BJ (cell line): ENCODE measurements around the gene NCS1. TPM values are rescaled to one million over a fixed set of nuclear protein-coding genes. Genes with fewer than 3 reads are reported as not detected.

Experiments
- CTCF ChIA-PET: fragments of 350-600 bp; formaldehyde crosslinking; extraction: SDS; loops from one replicate; lab custom pipeline; 2021; ENCODE audit warnings: antibody characterized with exemption, inconsistent platforms; lab: Yijun Ruan, JAX
- POLR2A ChIA-PET: fragments of 300-600 bp; sonication (Branson Sonifier 250); formaldehyde crosslinking; extraction: SDS; loops from one replicate; lab custom pipeline; 2021; ENCODE audit warnings: antibody characterized with exemption; lab: Charles Lee
- DNase-seq: peaks from one replicate; pipeline ENCODE4 v3.0.0-alpha.2; 2011; ENCODE audit warnings: low read depth
- H3K27me3 ChIP-seq: 2 replicates; pipeline ENCODE4 v1.6.0; 2011; ENCODE audit warnings: low read length; ENCODE audit not compliant: control insufficient read depth, insufficient read depth
- H3K36me3 ChIP-seq: 2 replicates; pipeline ENCODE4 v1.5.1; 2011; ENCODE audit warnings: low read length; ENCODE audit not compliant: control insufficient read depth, insufficient read depth
- H3K4me3 ChIP-seq: 2 replicates; pipeline ENCODE4 v1.5.1; 2011; ENCODE audit warnings: low read depth, mild to moderate bottlenecking, control low read depth, low read length
- polyA plus RNA-seq: library from polyadenylated mRNA; depleted of rRNA; stranded (reverse); fragments of >200 nt; gene quantifications from 2 replicates; pipeline ENCODE4 v1.2.3, GENCODE V29; 2011
- TF ChIP-seq, protein P1 (sequence below): IDR thresholded peaks from 2 replicates; pipeline ENCODE4 v1.5.1; 2011; ENCODE audit warnings: low read depth, mild to moderate bottlenecking, control low read depth, inconsistent platforms, low read length, moderate library complexity; ENCODE audit not compliant: insufficient read depth

NCS1 gene
- polyA plus RNA-seq, 1 experiment = 67.7 TPM

DNA sequence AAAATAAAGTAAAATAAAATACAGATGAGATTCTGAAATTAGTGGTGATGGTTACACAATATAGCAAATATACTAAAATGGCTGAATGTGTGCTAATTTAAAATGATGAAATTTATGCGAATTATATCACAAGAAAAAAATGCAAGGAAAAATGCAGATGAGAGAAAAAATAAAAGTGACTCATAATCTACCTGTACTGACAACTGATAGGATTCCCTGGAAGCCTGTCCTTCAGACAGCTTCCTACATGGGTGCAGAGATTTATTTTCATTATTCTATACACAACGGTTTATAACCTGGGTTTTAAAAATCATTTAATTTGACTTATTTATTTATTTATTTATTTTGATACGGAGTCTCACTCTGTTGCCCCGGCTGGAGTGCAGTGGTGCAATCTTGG, 5.8 kb upstream of the NCS1 start:
- DNase-seq = no peak
- Histone ChIP-seq H3K4me3 (no peak overlapping the region), H3K27me3 (no peaks in the 10 kb centered on the region), H3K36me3 (no peaks in the 10 kb centered on the region)
- CTCF ChIA-PET = interaction anchor here (0.7 to 1.5 kb wide), 2 partner anchors 9 to 75 kb away, joined by 4 to 6 read pairs; no protein-coding TSS in a partner anchor
- TF ChIP-seq, protein P1, sequence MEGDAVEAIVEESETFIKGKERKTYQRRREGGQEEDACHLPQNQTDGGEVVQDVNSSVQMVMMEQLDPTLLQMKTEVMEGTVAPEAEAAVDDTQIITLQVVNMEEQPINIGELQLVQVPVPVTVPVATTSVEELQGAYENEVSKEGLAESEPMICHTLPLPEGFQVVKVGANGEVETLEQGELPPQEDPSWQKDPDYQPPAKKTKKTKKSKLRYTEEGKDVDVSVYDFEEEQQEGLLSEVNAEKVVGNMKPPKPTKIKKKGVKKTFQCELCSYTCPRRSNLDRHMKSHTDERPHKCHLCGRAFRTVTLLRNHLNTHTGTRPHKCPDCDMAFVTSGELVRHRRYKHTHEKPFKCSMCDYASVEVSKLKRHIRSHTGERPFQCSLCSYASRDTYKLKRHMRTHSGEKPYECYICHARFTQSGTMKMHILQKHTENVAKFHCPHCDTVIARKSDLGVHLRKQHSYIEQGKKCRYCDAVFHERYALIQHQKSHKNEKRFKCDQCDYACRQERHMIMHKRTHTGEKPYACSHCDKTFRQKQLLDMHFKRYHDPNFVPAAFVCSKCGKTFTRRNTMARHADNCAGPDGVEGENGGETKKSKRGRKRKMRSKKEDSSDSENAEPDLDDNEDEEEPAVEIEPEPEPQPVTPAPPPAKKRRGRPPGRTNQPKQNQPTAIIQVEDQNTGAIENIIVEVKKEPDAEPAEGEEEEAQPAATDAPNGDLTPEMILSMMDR = no peak
- POLR2A ChIA-PET = no interaction called here

DNA sequence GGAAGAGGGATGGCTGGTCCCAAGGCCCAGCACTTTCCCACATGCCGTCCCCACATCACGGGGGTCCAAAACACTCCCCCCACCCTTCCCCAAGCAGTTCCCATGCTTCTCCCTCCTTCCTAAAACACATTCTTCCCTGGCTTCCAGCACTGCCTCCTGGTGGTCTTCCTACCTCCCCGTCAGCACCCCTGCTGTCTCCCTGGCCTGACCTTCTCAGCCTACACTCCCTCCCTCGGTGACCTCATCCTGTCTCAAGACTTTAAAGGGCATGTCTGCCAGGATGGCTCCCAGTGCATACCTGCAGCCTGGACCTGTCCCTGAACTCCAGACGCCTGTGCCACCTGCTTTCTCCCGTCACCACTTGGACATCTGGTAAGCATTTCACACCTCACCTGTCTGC, 4.3 kb upstream of the NCS1 start:
- DNase-seq = no peak
- Histone ChIP-seq H3K4me3 (no peak overlapping the region), H3K27me3 (no peaks in the 10 kb centered on the region), H3K36me3 (no peaks in the 10 kb centered on the region)
- TF ChIP-seq, protein P1 = no peak
- POLR2A ChIA-PET = no interaction called here
- CTCF ChIA-PET = interaction anchor here (0.9 to 1.3 kb wide), 2 partner anchors 11 to 13 kb away, joined by 3 read pairs; no protein-coding TSS in a partner anchor

DNA sequence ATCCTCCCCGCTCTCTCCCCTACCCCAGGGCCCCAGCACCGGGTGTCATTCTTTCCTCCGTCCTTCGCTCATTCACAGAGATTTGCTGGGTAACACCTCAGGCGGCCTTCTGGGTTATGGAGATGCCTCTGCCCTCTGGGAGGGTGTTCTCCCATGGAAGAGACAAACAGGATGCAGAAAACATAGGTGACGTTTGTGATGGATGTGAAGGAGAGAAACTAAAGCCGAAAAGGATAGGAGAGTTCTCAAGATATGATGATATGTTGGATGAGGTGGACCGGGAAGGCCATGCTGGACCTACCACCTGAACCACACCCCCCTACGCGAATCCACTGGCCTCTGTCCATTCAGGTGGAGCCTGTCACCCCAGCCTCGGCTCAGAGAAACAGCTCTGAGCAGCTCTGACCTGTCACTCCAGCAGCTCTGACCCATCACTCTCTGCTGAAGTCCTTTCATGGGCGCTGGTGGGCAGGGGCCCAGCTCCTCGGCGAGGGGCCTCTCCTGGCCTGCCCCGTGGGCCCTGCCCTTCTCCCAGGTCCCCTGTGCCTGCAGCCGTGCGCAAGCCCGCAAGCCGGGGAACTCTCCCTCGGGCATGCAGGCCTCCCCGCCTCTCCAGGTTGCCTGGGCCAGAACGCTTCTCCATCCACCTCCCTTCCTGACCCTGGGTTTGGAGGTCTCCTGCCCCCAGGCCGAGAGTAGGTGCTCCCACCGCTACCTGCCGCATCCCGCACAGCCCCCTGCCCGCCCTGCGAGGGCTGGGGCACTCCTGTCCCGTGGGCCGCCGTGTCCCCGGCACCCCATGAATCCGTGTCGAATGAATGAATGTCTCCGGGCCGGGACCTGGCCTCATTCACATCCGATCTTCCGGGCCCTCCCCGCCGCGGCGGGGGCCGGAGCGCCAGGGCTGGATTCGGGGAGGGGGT, 717 bp upstream of the NCS1 start:
- ChIA-PET CTCF (interaction anchor here (0.7 to 1.1 kb wide), 2 partner anchors 16 to 29 kb away, joined by 3 to 5 read pairs; no protein-coding TSS in a partner anchor), POLR2A (no interaction called here)
- Histone ChIP-seq H3K4me3 (peak overlapping the region; percentile 39), H3K36me3 (peaks cover 3% of the 10 kb centered on the region), H3K27me3 (no peaks in the 10 kb centered on the region)
- TF ChIP-seq, protein P1 = no peak
- no peak for DNase-seq

DNA sequence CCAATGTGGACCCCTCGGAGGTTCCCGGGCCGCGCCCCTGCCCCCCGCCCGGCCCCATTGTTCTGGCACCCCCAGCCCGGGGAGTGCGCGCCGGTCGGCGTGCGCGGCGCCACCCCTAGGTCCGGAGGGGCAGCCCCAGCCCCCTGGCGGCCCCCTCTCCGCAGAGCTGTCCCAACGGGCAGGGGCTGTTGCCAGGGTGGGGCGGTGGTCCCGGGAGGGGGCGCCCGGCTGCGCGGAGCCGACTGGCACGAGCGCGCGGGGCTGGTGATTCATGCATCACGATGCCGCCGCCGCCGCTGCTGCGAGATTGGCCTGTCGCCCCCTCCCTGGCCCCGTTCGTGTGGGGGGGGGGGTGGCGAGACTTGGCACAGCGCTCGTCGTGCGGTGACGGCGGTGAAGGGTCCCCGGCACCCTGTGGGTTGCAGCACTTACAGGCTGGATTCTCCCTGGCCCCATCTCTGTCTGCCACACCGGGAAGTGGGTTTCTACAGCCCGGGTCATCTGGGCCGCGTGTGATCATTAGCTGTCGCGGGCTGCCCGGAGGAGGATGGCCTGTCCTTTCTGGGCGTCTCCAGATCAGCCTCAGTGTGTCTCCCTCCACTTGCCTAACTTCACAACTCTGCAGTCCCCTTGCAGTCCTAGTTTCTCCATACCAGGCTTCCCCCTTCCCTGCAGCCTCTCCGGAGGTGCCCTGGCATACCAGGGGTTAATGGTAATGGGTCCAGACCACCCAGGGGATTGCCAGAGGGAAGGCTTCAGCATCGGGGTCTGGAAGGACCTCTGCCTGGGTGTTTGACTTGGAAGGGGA, 858 bp downstream of the NCS1 start:
- H3K27me3 ChIP-seq = no peaks in the 10 kb centered on the region
- peaks cover 4% of the 10 kb centered on the region for H3K36me3 ChIP-seq
- TF ChIP-seq, protein P1 = no peak
- CTCF ChIA-PET = interaction anchor here (1.0 to 1.6 kb wide), 7 partner anchors 10 to 70 kb away, joined by 3 to 8 read pairs (median 4); no protein-coding TSS in a partner anchor
- no peak for DNase-seq
- H3K4me3 ChIP-seq = peak overlapping the region; percentile 57
- POLR2A ChIA-PET = interaction anchor here (2.1 kb wide), 1 partner anchor 10 kb away, joined by 10 read pairs; no protein-coding TSS in a partner anchor
